ENCODE data around the gene TBC1D8B. TPM values are rescaled to one million over a fixed set of nuclear protein-coding genes. Genes with fewer than 3 reads are reported as not detected.

TBC1D8B gene
- total and polyA plus RNA-seq, 2 of the 13 experiments (the other 11 are each of a cell fraction or from before 2014, with no cell fraction given), result 6.2 to 7.2 TPM

GRCh38 chrX:106802388-106803275 lies at the start of gene TBC1D8B (continued):
- TF ChIP-seq, protein P1, sequence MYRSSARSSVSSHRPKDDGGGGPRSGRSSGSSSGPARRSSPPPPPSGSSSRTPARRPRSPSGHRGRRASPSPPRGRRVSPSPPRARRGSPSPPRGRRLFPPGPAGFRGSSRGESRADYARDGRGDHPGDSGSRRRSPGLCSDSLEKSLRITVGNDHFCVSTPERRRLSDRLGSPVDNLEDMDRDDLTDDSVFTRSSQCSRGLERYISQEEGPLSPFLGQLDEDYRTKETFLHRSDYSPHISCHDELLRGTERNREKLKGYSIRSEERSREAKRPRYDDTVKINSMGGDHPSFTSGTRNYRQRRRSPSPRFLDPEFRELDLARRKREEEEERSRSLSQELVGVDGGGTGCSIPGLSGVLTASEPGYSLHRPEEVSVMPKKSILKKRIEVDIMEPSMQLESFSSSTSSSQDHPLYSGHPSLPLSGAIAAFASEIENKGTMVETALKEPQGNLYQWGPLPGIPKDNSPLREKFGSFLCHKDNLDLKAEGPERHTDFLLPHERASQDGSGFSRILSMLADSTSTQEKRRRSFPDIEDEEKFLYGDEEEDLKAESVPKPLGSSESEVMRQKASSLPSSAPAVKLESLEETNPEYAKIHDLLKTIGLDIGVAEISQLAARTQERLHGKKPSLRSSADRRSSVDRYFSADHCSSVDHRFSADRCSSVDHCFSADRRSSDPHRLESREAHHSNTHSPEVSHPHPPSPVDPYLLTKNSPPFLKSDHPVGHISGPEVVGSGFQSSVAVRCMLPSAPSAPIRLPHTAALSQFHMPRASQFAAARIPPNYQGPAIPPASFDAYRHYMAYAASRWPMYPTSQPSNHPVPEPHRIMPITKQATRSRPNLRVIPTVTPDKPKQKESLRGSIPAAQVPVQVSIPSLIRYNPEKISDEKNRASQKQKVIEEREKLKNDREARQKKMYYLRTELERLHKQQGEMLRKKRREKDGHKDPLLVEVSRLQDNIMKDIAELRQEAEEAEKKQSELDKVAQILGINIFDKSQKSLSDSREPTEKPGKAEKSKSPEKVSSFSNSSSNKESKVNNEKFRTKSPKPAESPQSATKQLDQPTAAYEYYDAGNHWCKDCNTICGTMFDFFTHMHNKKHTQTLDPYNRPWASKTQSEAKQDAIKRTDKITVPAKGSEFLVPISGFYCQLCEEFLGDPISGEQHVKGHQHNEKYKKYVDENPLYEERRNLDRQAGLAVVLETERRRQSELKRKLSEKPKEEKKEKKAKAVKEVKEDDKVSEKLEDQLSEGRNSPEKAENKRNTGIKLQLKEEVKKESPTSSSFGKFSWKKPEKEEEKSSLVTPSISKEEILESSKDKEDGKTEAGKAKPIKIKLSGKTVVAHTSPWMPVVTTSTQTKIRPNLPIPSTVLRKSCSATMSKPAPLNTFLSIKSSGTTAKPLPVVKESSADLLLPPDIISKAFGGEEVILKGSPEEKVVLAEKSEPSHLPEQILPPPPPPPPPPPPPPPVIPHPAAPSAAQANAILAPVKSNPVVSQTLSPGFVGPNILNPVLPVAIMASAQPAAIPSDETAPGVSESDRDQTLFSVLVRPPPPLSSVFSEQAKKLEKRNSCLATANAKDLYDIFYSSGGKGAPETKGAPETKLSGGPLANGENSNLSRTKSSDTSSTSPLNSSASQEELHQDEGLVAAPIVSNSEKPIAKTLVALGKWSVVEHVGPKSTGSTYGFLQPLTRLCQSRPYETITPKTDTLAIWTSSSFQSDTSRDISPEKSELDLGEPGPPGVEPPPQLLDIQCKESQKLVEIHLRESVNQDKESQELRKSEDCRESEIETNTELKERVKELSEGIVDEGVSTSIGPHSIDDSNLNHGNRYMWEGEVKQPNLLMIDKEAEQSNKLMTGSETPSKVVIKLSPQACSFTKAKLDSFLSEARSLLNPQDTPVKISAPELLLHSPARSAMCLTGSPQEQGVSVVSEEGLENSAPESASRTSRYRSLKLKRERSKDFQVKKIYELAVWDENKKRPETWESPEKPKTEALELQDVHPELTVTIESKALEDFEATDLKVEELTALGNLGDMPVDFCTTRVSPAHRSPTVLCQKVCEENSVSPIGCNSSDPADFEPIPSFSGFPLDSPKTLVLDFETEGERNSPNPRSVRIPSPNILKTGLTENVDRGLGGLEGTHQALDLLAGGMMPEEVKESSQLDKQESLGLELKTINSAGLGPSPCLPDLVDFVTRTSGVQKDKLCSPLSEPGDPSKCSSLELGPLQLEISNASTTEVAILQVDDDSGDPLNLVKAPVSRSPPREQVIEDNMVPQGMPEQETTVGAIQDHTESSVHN (CRISPR knock-in tag; IDR thresholded peaks at IDR 0.05), result no peak
- no peak for TF ChIP-seq CENPX (CRISPR knock-in tag; IDR thresholded peaks at IDR 0.05)
- TF ChIP-seq EEA1 (CRISPR knock-in tag; IDR thresholded peaks at IDR 0.05; ENCODE audit: borderline replicate concordance), result no peak
- TF ChIP-seq, protein P2, sequence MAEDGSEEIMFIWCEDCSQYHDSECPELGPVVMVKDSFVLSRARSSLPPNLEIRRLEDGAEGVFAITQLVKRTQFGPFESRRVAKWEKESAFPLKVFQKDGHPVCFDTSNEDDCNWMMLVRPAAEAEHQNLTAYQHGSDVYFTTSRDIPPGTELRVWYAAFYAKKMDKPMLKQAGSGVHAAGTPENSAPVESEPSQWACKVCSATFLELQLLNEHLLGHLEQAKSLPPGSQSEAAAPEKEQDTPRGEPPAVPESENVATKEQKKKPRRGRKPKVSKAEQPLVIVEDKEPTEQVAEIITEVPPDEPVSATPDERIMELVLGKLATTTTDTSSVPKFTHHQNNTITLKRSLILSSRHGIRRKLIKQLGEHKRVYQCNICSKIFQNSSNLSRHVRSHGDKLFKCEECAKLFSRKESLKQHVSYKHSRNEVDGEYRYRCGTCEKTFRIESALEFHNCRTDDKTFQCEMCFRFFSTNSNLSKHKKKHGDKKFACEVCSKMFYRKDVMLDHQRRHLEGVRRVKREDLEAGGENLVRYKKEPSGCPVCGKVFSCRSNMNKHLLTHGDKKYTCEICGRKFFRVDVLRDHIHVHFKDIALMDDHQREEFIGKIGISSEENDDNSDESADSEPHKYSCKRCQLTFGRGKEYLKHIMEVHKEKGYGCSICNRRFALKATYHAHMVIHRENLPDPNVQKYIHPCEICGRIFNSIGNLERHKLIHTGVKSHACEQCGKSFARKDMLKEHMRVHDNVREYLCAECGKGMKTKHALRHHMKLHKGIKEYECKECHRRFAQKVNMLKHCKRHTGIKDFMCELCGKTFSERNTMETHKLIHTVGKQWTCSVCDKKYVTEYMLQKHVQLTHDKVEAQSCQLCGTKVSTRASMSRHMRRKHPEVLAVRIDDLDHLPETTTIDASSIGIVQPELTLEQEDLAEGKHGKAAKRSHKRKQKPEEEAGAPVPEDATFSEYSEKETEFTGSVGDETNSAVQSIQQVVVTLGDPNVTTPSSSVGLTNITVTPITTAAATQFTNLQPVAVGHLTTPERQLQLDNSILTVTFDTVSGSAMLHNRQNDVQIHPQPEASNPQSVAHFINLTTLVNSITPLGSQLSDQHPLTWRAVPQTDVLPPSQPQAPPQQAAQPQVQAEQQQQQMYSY (CRISPR knock-in tag; IDR thresholded peaks at IDR 0.05), result 0 out of 2 replicates have a peak, but pooled peaks have one; percentile 50
- no peak for TF ChIP-seq NR2F1 (CRISPR knock-in tag; IDR thresholded peaks at IDR 0.05)
- TF ChIP-seq ARID4A (CRISPR knock-in tag; IDR thresholded peaks at IDR 0.05; ENCODE audit: borderline replicate concordance), result peak; percentile 52; the same call in 1 of the 2 replicates
- no peak; the same call in 1 of the 2 replicates for TF ChIP-seq SAFB2 (CRISPR knock-in tag; IDR thresholded peaks at IDR 0.05; ENCODE audit: borderline replicate concordance, low read depth)
- no peak for TF ChIP-seq ZNF549 (CRISPR knock-in tag; IDR thresholded peaks at IDR 0.05)
- TF ChIP-seq, protein P3, sequence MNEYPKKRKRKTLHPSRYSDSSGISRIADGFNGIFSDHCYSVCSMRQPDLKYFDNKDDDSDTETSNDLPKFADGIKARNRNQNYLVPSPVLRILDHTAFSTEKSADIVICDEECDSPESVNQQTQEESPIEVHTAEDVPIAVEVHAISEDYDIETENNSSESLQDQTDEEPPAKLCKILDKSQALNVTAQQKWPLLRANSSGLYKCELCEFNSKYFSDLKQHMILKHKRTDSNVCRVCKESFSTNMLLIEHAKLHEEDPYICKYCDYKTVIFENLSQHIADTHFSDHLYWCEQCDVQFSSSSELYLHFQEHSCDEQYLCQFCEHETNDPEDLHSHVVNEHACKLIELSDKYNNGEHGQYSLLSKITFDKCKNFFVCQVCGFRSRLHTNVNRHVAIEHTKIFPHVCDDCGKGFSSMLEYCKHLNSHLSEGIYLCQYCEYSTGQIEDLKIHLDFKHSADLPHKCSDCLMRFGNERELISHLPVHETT (CRISPR knock-in tag; conservative IDR thresholded peaks at IDR 0.05), result no peak

Data from HepG2 (cell line).